NB4 (cell line): ENCODE results near the gene PAX2.

ENCODE experiments used
- DNase-seq: peaks from one replicate; pipeline ENCODE4 v3.0.0; 2010; ENCODE audit warnings: low read depth
- H3K4me3 ChIP-seq: one replicate; pipeline ENCODE4 v1.5.1; 2011; ENCODE audit warnings: mild to moderate bottlenecking, low read depth, low read length, moderate library complexity
- CTCF ChIP-seq: IDR thresholded peaks from one replicate; pipeline ENCODE4 v1.5.1; 2012; ENCODE audit warnings: low read depth, low read length
- MAX ChIP-seq: IDR thresholded peaks from 2 replicates; pipeline ENCODE4 v1.6.1; 2011; ENCODE audit warnings: low read depth, low read length
- MYC ChIP-seq: IDR thresholded peaks from 2 replicates; pipeline ENCODE4 v1.6.1; 2011; ENCODE audit warnings: low read depth, low read length
- POLR2A ChIP-seq: IDR thresholded peaks from 2 replicates; pipeline ENCODE4 v1.6.1; 2011; ENCODE audit warnings: mild to moderate bottlenecking; ENCODE audit not compliant: insufficient read length; ENCODE audit errors: extremely low read depth

Gene PAX2

GRCh38 chr10:100808876-100809275, 63.5 kb downstream of the PAX2 start:
- TF ChIP-seq MAX = no peak
- no peak for TF ChIP-seq MYC
- TF ChIP-seq CTCF = no peak
- no peak for TF ChIP-seq POLR2A
- DNase-seq = no peak
- no peak overlapping the region for H3K4me3 ChIP-seq

- TF ChIP-seq MAX (no peak), MYC (no peak), POLR2A (no peak), CTCF (no peak)
- no peak overlapping the region for H3K4me3 ChIP-seq
- DNase-seq = no peak
Measured at GRCh38 chr10:100810091-100810834, 64.9 kb downstream of the PAX2 start.

GRCh38 chr10:100810835-100811116, 65.4 kb downstream of the PAX2 start:
- H3K4me3 ChIP-seq = no peak overlapping the region
- TF ChIP-seq CTCF (no peak), MYC (no peak), MAX (no peak), POLR2A (no peak)
- no peak for DNase-seq

GRCh38 chr10:100811261-100811660, 65.9 kb downstream of the PAX2 start:
- H3K4me3 ChIP-seq = no peak overlapping the region
- DNase-seq = no peak
- TF ChIP-seq CTCF = no peak
- TF ChIP-seq POLR2A = no peak
- no peak for TF ChIP-seq MAX
- TF ChIP-seq MYC = no peak

- TF ChIP-seq MAX (no peak), CTCF (no peak), MYC (no peak), POLR2A (no peak)
- DNase-seq = no peak
- H3K4me3 ChIP-seq = no peak overlapping the region
Measured at GRCh38 chr10:100811752-100812750, 66.7 kb downstream of the PAX2 start.
